KOPT-K1 (cell line): ENCODE measurements around the gene TNNI3.
"Not testable (repeated sequence)": the region's sequence is repeated elsewhere in the genome, so short reads cannot be mapped to it uniquely, and the experiment has no call there.

ENCODE experiments used
- H3K27ac ChIP-seq: fragments of 200-600 bp; sonication (generic); 2 replicates; pipeline ENCODE4 v1.5.1; 2016; ENCODE audit warnings: antibody characterized with exemption, mild to moderate bottlenecking, low read depth, low read length; ENCODE audit not compliant: poor library complexity, severe bottlenecking
- H3K36me3 ChIP-seq: fragments of 200-600 bp; sonication (generic); 2 replicates; pipeline ENCODE4 v1.5.1; 2017; ENCODE audit warnings: antibody characterized with exemption, mild to moderate bottlenecking, low read length, moderate library complexity; ENCODE audit not compliant: insufficient read depth
- H3K9me3 ChIP-seq: fragments of 200-600 bp; sonication (generic); 2 replicates; pipeline ENCODE4 v1.5.1; 2017; ENCODE audit warnings: antibody characterized with exemption, low read length, mild to moderate bottlenecking; ENCODE audit not compliant: insufficient read depth, poor library complexity, severe bottlenecking

Gene TNNI3

DNA sequence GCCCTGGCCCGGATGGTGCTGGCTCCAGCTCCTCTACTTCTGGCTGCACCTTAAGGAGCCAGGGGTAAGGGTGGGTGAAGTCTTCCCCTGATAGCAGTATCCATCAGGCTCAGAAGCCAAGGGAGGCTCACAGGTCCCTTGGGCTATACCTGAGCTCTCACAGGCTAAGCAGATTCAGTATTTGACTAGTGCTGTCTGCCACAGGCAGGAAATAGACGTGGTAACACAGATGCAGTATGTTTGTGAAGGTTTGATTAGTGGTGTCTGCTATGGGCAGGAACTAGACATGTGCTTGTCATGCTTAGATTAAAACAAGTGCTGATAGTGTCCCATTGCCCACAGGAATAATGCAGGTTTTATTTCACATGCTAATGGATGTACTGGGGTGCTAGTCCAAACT is 18.5 kb upstream of the TNNI3 start:
- no peaks in the 10 kb centered on the region for H3K36me3 ChIP-seq
- peaks cover 6% of the 10 kb centered on the region for H3K9me3 ChIP-seq
- H3K27ac ChIP-seq: no peak overlapping the region

DNA sequence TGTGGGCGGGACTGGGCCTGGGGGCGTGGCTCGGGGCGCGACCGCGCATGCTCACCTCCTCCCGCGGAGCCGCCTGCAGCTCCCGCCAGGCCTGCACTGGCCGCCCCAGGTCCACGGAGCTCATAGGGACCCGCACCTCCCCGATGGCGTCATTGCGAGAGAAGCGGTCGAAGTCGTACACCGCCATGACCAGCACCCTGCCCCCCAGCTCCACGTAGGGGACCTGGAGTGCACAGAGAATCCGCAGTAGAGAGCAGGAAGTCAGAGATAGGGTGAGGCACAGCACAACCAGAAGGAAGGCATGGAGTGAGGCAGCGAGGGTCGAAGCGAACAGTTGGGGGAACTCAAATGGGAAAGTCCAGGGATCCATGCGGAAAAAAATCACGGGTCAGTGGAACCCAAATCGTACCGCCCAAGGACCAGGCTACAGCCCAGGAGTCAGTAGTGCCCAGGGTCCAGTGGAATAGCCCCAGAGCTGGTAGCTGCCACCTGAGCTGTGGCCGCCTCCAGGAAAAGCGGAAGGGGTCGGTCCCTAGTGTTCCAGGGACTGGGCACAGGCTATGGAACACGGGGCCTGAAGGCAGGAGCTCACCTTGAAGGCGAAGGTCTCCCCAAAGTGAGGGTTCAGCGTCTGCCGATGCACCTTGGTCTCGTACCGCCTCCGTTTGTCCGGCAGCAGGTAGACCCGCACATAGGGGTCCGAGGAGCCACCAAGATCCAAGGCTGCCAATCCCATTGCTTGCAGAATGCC is 17.8 kb upstream of the TNNI3 start:
- H3K36me3 ChIP-seq: no peaks in the 10 kb centered on the region
- H3K27ac ChIP-seq: no peak overlapping the region
- H3K9me3 ChIP-seq: peaks cover 6% of the 10 kb centered on the region

- H3K27ac ChIP-seq: no peak overlapping the region
- peaks cover 6% of the 10 kb centered on the region for H3K9me3 ChIP-seq
- H3K36me3 ChIP-seq: no peaks in the 10 kb centered on the region
Observed at GRCh38 chr19:55174425-55175116, 17.0 kb upstream of the TNNI3 start.

GRCh38 chr19:55173714-55174409 is 16.3 kb upstream of the TNNI3 start:
- no peaks in the 10 kb centered on the region for H3K36me3 ChIP-seq
- H3K9me3 ChIP-seq: peaks cover 6% of the 10 kb centered on the region
- H3K27ac ChIP-seq: no peak overlapping the region

DNA sequence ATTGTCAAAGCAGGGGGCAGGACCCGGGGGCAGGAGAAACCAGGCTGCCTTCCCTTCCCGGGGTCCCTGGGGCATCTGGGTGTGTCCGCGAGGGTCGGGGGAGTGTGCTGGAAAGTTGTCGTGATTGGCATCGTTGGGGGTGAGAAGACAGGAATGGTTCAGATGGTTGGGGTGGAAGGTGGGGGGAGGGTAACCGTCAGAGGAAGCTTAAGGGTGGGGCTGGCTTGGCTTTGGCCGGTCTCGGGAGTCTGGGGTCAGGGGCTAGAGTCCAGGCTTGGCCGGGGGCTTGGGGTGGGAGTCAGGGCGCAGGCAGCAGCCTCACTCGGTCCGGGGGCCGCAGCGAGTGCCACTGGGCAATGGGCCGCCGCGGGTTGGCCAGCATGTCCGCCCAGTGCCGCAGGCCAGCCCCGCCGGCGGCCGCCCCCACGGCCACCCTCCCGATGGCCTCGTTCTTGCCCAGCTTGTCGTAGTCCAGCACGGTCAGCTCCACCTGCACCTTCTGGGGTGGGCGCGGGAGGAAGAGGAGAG is 15.7 kb upstream of the TNNI3 start:
- Histone ChIP-seq H3K36me3 (no peaks in the 10 kb centered on the region), H3K27ac (no peak overlapping the region), H3K9me3 (peaks cover 6% of the 10 kb centered on the region)

GRCh38 chr19:55172741-55173140 is 15.2 kb upstream of the TNNI3 start:
- H3K27ac ChIP-seq: no peak overlapping the region
- peaks cover 6% of the 10 kb centered on the region for H3K9me3 ChIP-seq
- no peaks in the 10 kb centered on the region for H3K36me3 ChIP-seq

- H3K9me3 ChIP-seq, H3K27ac ChIP-seq, H3K36me3 ChIP-seq: not testable (repeated sequence)
Observed at GRCh38 chr19:55172318-55172717, 14.8 kb upstream of the TNNI3 start.

GRCh38 chr19:55171440-55171839 is 13.9 kb upstream of the TNNI3 start:
- Histone ChIP-seq H3K27ac (no peak overlapping the region), H3K9me3 (peaks cover 6% of the 10 kb centered on the region), H3K36me3 (no peaks in the 10 kb centered on the region)

GRCh38 chr19:55169136-55169535 is 11.6 kb upstream of the TNNI3 start:
- Histone ChIP-seq H3K9me3 (no peaks in the 10 kb centered on the region), H3K27ac (no peak overlapping the region), H3K36me3 (no peaks in the 10 kb centered on the region)

DNA sequence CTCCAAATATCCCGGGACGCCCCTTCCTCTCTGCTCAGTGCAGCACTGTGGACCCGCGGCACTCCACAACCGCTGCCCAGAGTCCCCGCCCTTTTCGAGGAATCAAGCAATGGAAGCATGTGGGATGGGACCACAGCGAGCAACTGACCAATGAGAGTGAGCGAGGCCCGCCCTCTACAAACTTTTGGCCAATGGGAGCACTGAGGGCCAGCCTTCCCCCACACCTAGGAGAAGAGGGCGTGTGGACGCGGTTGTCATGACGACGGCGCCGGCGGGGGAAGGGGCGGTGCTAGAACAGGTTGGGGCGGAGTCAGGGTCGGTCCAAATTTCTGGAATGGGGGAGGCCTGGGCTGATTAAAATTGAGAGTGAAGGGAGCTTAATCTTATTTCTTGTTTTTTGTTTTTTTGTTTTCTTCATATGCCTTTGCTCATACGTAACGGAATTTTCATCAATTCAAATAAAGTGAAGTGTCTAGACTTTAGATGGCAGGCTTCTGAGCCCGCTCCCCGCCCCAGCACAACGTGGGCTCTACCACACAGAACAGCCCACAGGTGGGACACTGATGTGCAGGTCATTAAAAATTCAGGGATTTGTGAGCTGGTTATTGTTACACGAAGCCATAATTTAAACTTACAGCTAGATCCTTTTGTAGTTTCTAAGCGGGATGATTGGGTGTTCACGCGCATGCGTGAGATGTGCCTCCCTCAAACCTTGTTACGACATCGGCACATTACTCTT is 9.2 kb upstream of the TNNI3 start, which contains the start of gene DNAAF3:
TSS of gene DNAAF3 (minus strand) at position 84 of the 739 bp plus-strand sequence. CDS start 200 bp downstream, outside the sequence.
- Histone ChIP-seq H3K27ac (no peak within 1 kb of the TSS), H3K9me3 (no peaks in the 10 kb centered on the region), H3K36me3 (no peaks in the 10 kb centered on the region)

GRCh38 chr19:55165952-55166529 is 8.5 kb upstream of the TNNI3 start:
- H3K27ac ChIP-seq: no peak overlapping the region

GRCh38 chr19:55161571-55162322 is 4.2 kb upstream of the TNNI3 start:
- no peak overlapping the region for H3K27ac ChIP-seq
- no peaks in the 10 kb centered on the region for H3K9me3 ChIP-seq
- no peaks in the 10 kb centered on the region for H3K36me3 ChIP-seq

More at GRCh38 chr19:55165952-55166529, 8.5 kb upstream of the TNNI3 start:
- Histone ChIP-seq H3K9me3 (no peaks in the 10 kb centered on the region), H3K36me3 (no peaks in the 10 kb centered on the region)

DNA sequence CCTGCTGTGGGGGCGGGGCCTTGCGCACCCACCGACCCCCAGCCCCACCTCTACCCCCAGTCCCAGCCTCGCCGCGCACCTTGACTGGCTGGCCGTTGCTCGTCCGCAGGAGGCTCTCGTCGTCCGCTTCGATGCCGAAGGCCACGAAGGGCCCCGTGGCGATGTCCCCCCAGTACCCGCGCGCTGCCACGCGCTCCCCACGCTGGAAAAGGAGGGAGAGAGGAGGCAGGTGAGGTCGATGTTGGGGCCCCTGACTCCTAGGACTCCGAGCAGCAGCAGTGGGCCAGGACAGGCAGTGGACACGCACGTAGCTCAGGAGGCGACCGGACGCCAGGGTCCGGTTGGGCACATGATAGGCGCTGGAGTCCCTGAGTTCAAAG is 3.4 kb upstream of the TNNI3 start:
- H3K36me3 ChIP-seq: no peaks in the 10 kb centered on the region
- no peaks in the 10 kb centered on the region for H3K9me3 ChIP-seq
- no peak overlapping the region for H3K27ac ChIP-seq
